GM12874 (cell line): ENCODE measurements around the gene GOLGA7B.

Experiments
- CTCF ChIP-seq: IDR thresholded peaks from 2 replicates; pipeline ENCODE4 v1.5.1; 2011; ENCODE audit warnings: low read depth, mild to moderate bottlenecking, control low read depth, low read length, moderate library complexity; ENCODE audit not compliant: insufficient read depth

Gene GOLGA7B

DNA sequence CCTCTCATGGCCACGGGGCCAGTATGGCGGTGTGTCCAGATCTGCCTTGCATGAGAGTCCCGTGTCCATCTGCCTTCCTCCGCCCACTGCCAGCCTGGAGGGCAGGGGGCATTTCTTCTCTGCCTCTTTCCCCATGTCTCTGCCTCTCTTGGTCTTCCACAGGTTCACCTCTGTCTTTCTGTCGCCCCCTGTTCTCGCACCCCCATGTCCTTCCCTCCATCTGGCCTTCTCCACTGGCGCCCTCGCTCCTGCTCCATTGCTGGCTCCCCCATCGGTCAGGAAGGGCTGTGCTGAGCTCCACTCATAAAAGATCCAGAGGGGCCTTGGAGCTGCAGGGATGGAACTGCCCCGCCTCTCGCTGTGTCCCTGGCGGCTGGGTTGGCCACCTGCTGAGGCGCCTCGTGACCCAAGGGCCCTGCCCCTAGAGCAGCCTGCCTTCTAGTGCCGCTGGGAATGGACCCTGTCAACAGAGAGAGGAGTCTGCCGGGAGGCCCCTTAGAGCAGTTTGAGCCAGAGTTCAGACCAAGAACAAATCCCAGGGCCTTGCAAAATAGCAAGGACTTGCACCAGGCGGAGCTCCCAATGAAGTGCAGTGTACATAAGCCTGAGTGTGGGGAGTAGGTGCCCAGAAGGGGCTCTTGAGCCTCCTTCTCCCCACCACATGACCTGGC is 42.0 kb downstream of the GOLGA7B start:
- TF ChIP-seq CTCF: no peak

DNA sequence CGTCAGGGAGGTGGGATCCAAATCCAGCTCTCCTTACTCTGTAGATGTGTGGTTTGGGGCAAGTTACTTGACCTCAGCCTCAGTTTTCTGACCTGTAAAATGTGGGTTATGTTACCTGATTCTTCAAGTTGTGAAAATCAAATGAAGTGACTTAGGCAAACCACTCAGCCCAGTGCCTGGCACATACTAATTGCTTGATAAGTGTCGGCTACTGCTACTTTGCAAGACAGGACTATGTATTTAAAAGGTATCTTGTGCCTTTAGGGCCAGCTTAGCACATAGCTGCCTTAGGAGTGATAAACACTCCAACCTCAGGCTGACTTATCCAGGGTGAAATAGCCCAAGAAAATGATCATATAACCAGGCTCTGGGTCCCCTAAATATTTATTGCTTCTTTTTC is 42.9 kb downstream of the GOLGA7B start:
- TF ChIP-seq CTCF: no peak

- no peak for TF ChIP-seq CTCF
Observed at GRCh38 chr10:97892939-97893338, 43.3 kb downstream of the GOLGA7B start.

GRCh38 chr10:97894092-97894491 is 44.4 kb downstream of the GOLGA7B start:
- TF ChIP-seq CTCF: no peak

DNA sequence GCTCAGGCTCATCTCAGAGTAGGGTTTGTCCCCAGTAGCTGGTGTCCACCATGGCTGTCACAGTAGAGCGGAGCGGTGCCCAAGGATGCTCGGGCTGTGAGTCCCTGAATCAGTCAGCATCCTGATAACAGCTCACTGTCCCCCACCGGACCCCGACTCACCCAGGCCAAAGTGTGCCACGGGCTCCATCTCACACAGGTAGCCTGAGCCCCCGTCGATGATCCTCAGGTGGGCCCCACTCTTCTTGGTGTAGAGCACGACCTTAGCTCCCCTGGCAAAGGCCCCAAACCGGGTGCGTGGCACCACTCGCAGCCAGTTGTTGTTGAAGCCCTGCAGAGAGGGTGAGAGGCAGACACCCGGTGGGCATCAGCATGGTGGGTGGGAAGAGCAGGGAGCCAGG is 45.4 kb downstream of the GOLGA7B start:
- no peak for TF ChIP-seq CTCF

DNA sequence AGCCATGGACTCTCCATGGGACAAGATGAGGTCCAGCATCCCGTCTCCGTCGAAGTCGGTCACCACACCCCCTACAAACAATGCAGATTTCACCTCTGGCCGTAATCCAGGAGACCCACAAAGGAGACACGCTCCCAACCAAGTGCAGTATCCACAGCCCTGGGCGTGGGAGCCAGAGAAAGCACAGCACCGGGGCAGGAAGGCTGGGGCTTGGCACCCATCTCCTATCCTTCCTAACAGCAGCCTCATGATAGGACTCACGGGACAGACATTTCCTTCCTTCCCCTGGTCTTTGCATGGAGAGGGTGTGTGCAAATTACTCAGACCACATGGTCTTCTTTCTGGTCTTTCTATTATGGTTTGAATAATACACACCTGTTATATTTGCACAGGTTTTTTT is 46.3 kb downstream of the GOLGA7B start:
- TF ChIP-seq CTCF: no peak

DNA sequence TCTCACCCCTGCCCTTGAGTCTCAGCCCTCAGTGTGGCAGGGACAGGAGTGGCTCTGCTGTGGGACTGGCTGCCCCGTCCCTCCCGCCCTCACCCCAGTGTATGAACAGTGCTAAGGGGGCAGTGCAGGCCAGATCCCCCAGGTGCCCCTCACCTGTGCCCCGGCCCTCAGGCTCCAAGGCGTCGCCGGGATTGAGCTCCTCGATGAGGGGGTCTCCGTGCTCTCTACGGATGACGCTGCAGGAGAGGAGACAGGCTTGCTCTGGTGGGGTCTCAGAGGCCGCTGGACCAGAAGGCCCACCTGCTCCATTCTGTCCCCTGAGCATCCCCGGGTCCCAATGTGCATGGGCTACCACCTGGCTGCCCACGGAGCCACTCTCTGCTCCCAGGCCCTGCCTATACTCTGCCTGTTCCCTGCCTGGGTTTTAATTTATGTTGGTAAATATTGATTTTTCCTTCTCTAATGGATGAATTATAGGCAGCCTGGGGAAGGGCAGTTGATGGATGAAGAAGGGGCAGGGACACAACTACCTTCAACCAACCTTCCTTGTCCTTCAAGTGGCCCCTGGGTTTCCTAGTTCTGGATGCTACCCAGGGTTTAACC is 47.2 kb downstream of the GOLGA7B start:
- TF ChIP-seq CTCF: no peak
